Progenitor cell of endocrine pancreas (in vitro differentiated cells): ENCODE data around the gene SRSF10. TPM values are rescaled to one million over a fixed set of nuclear protein-coding genes. Genes with fewer than 3 reads are reported as not detected.

Experiments used
- DNase-seq: peaks from one replicate; pipeline ENCODE4 v3.0.0; 2021; ENCODE audit warnings: low spot score; ENCODE audit not compliant: unreplicated experiment
- H3K27ac Mint-ChIP-seq: 2 replicates; pipeline ENCODE4 v1.8.0; 2021; ENCODE audit warnings: mild to moderate bottlenecking, moderate library complexity, mixed read lengths
- H3K27me3 Mint-ChIP-seq: 2 replicates; pipeline ENCODE4 v1.8.0; 2021; ENCODE audit warnings: mixed read lengths
- H3K36me3 Mint-ChIP-seq: 2 replicates; pipeline ENCODE4 v1.8.0; 2022; ENCODE audit warnings: mixed read lengths; ENCODE audit not compliant: insufficient read depth
- H3K4me1 Mint-ChIP-seq: 2 replicates; pipeline ENCODE4 v1.8.0; 2021; ENCODE audit warnings: low read depth, mixed read lengths
- H3K4me3 Mint-ChIP-seq: 2 replicates; pipeline ENCODE4 v1.8.0; 2021; ENCODE audit warnings: low read depth, mild to moderate bottlenecking, moderate library complexity, mixed read lengths
- H3K9me3 Mint-ChIP-seq: 2 replicates; pipeline ENCODE4 v1.8.0; 2021; ENCODE audit warnings: low read depth, mixed read lengths
- CTCF ChIP-seq: fragments of 200-600 bp; sonication (generic); IDR thresholded peaks from one replicate; pipeline ENCODE4 v1.5.0; 2021; ENCODE audit warnings: antibody characterized with exemption, mild to moderate bottlenecking; ENCODE audit not compliant: unreplicated experiment
- total RNA-seq: library from RNA; stranded (reverse); gene quantifications from 2 replicates; pipeline ENCODE4 v1.2.1, GENCODE V29; 2021

Gene SRSF10
- total RNA-seq, 1 donor from 2014 or later = 215 TPM

GRCh38 chr1:23966973-23967493, 13.1 kb downstream of the SRSF10 start:
- TF ChIP-seq CTCF = no peak
- peak overlapping the region; percentile 65 for H3K27ac Mint-ChIP-seq
- H3K36me3 Mint-ChIP-seq = peaks cover 15% of the 10 kb centered on the region
- no peaks in the 10 kb centered on the region for H3K27me3 Mint-ChIP-seq
- H3K9me3 Mint-ChIP-seq = no peaks in the 10 kb centered on the region
- H3K4me3 Mint-ChIP-seq = no peak overlapping the region
- peaks cover 3% of the 10 kb centered on the region for H3K4me1 Mint-ChIP-seq
- DNase-seq = no peak

GRCh38 chr1:23964790-23965740, 15.1 kb downstream of the SRSF10 start:
- Mint-ChIP-seq H3K4me3 (no peak overlapping the region), H3K4me1 (peaks cover 15% of the 10 kb centered on the region), H3K27me3 (no peaks in the 10 kb centered on the region), H3K36me3 (peaks cover 22% of the 10 kb centered on the region), H3K9me3 (no peaks in the 10 kb centered on the region), H3K27ac (peak overlapping the region; percentile 87)
- no peak for TF ChIP-seq CTCF
- DNase-seq = no peak

GRCh38 chr1:23964235-23964668, 15.9 kb downstream of the SRSF10 start:
- H3K27ac Mint-ChIP-seq = peak overlapping the region; percentile 65
- TF ChIP-seq CTCF = no peak
- no peaks in the 10 kb centered on the region for H3K9me3 Mint-ChIP-seq
- peaks cover 15% of the 10 kb centered on the region for H3K4me1 Mint-ChIP-seq
- peaks cover 24% of the 10 kb centered on the region for H3K36me3 Mint-ChIP-seq
- DNase-seq = no peak
- no peak overlapping the region for H3K4me3 Mint-ChIP-seq
- no peaks in the 10 kb centered on the region for H3K27me3 Mint-ChIP-seq

GRCh38 chr1:23963617-23964234, 16.4 kb downstream of the SRSF10 start:
- Mint-ChIP-seq H3K4me1 (peaks cover 17% of the 10 kb centered on the region), H3K9me3 (no peaks in the 10 kb centered on the region), H3K4me3 (no peak overlapping the region), H3K27ac (peak overlapping the region; percentile 65), H3K36me3 (peaks cover 24% of the 10 kb centered on the region), H3K27me3 (no peaks in the 10 kb centered on the region)
- DNase-seq = no peak
- no peak for TF ChIP-seq CTCF

- peaks cover 35% of the 10 kb centered on the region for H3K4me1 Mint-ChIP-seq
Measured at GRCh38 chr1:23960291-23961020, 19.7 kb downstream of the SRSF10 start.

More at GRCh38 chr1:23960291-23961020, 19.7 kb downstream of the SRSF10 start:
- Mint-ChIP-seq H3K27ac (peak overlapping the region; percentile 100), H3K9me3 (no peaks in the 10 kb centered on the region), H3K27me3 (no peaks in the 10 kb centered on the region), H3K36me3 (peaks cover 14% of the 10 kb centered on the region), H3K4me3 (peak overlapping the region; percentile 100)
- DNase-seq = no peak
- TF ChIP-seq CTCF = no peak
